MCF 10A (cell line): Measurements from ENCODE around the gene CYFIP2. TPM values are rescaled to one million over a fixed set of nuclear protein-coding genes. Genes with fewer than 3 reads are reported as not detected.
A peak's percentile ranks its signal among the peaks of the same experiment; 100 is the strongest.

ENCODE experiments used
- BruUV-seq: library from RNA; stranded (reverse); fragments of 400-500 nt; replicated peaks from 2 replicates; lab custom pipeline; 2021; lab: Mats Ljungman, UMichigan
- CTCF ChIA-PET: fragments of 300-600 bp; sonication (Branson Sonifier 250); formaldehyde crosslinking; extraction: SDS; loops from one replicate; lab custom pipeline; 2021; ENCODE audit warnings: antibody characterized with exemption, inconsistent platforms; lab: Yijun Ruan, JAX
- POLR2A ChIA-PET: fragments of 300-600, 350-650 bp; sonication (Branson Sonifier 250); formaldehyde crosslinking; extraction: SDS; loops from one replicate; lab custom pipeline; 2020; ENCODE audit warnings: antibody characterized with exemption, inconsistent platforms; lab: Yijun Ruan, JAX
- DNase-seq: peaks from one replicate; pipeline ENCODE4 v3.0.0-alpha.2; 2018; ENCODE audit not compliant: unreplicated experiment
- H3K27ac Mint-ChIP-seq: one replicate; pipeline ENCODE4 v1.8.0; 2022; ENCODE audit warnings: mild to moderate bottlenecking, low read depth, mixed read lengths; ENCODE audit not compliant: unreplicated experiment
- H3K27me3 Mint-ChIP-seq: one replicate; pipeline ENCODE4 v1.8.0; 2022; ENCODE audit warnings: mixed read lengths; ENCODE audit not compliant: insufficient read depth, unreplicated experiment
- H3K36me3 Mint-ChIP-seq: one replicate; pipeline ENCODE4 v1.8.0; 2022; ENCODE audit warnings: mild to moderate bottlenecking, moderate library complexity, mixed read lengths; ENCODE audit not compliant: insufficient read depth, unreplicated experiment
- H3K4me1 Mint-ChIP-seq: one replicate; pipeline ENCODE4 v1.8.0; 2022; ENCODE audit warnings: mixed read lengths; ENCODE audit not compliant: insufficient read depth, unreplicated experiment
- H3K4me3 Mint-ChIP-seq: one replicate; pipeline ENCODE4 v1.8.0; 2022; ENCODE audit warnings: mild to moderate bottlenecking, moderate library complexity, mixed read lengths; ENCODE audit not compliant: unreplicated experiment
- H3K9me3 Mint-ChIP-seq: one replicate; pipeline ENCODE4 v1.8.0; 2022; ENCODE audit warnings: mixed read lengths; ENCODE audit not compliant: unreplicated experiment
- intact Hi-C: fragments of 100-400 bp; cut with micrococcal nuclease; formaldehyde crosslinking; loops from 2 replicates; pipeline ENCODE4 v1.14.1; 2022
- total RNA-seq: library from RNA; stranded (reverse); gene quantifications from 2 replicates; pipeline ENCODE4 v1.2.3, GENCODE V29; 2022
- TF ChIP-seq, protein P1 (sequence below): fragments of 200-600 bp; IDR thresholded peaks from one replicate; pipeline ENCODE4 v1.8.0; 2022; ENCODE audit warnings: antibody characterized with exemption, mild to moderate bottlenecking; ENCODE audit not compliant: unreplicated experiment

The CYFIP2 gene
- total RNA-seq, 1 experiment from 2014 or later: 50.8 TPM

DNA sequence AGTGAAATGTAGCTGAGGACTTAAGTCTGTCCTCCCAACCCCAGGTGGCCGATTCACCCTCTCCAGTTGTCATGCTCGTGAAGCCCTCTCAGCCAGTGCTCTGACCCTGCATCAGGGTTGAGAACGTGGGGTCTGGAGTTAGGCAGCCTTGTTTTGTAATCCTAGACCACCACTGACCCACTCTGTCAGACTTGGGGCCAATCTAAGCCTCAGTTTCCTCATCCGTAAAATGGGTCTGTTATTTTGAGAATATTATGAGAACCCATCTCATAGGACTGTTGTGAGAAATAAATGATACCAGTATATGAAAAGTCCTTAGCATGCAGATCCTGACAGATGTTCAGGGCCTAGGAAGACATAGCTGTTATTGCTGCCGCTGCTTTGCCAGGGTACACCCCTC is 37.1 kb downstream of the CYFIP2 start:
- Mint-ChIP-seq H3K27me3 (no peaks in the 10 kb centered on the region), H3K4me3 (no peak overlapping the region), H3K4me1 (no peaks in the 10 kb centered on the region), H3K27ac (no peak overlapping the region), H3K9me3 (no peaks in the 10 kb centered on the region), H3K36me3 (peaks cover 23% of the 10 kb centered on the region)
- TF ChIP-seq, protein P1, sequence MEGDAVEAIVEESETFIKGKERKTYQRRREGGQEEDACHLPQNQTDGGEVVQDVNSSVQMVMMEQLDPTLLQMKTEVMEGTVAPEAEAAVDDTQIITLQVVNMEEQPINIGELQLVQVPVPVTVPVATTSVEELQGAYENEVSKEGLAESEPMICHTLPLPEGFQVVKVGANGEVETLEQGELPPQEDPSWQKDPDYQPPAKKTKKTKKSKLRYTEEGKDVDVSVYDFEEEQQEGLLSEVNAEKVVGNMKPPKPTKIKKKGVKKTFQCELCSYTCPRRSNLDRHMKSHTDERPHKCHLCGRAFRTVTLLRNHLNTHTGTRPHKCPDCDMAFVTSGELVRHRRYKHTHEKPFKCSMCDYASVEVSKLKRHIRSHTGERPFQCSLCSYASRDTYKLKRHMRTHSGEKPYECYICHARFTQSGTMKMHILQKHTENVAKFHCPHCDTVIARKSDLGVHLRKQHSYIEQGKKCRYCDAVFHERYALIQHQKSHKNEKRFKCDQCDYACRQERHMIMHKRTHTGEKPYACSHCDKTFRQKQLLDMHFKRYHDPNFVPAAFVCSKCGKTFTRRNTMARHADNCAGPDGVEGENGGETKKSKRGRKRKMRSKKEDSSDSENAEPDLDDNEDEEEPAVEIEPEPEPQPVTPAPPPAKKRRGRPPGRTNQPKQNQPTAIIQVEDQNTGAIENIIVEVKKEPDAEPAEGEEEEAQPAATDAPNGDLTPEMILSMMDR: no peak
- ChIA-PET POLR2A (interaction anchor here (1.4 kb wide), 1 partner anchor 37 kb away, joined by 3 read pairs; the partner anchor contains the start of gene CYFIP2), CTCF (interaction anchor here (0.5 to 7.9 kb wide), 11 partner anchors 10 to 1337 kb away, joined by 3 to 73 read pairs (median 4); partner anchors contain the start of genes HAVCR1 and LSM11)
- BruUV-seq: no TSS peak
- intact Hi-C loops: no loop called here
- DNase-seq: no peak

DNA sequence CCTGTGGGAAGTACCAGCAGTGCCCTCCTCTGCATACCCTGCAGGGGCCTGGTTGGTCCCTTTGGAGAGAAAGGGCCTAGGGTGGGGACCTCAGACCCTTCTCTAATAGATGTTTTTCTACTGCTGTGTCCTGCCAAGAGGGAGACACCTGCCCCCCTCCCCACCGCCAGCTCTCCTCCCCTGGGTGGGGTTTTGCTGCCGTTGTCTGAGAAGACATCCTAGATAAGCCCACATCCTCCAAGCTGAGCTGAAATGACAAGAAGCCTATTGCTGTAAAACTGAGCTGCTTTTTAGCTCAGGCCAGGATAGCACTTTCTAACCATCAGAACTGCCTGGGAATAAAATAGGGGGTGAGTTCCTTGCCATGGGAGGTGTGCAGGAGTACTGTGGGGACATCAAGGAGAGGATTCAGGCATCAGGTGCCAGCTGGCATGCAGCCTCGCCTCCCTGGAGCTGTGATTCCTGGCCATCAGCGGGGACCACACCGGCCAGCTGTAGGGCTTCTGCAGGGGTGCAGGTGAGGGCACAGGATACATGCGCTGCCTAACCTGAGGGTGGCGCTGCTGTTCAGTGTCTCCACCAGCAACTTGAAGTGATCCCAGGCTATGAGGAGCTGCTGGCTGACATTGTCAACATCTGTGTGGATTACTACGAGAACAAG is 37.9 kb downstream of the CYFIP2 start:
- TF ChIP-seq, protein P1: peak; percentile 7
- no peak for DNase-seq
- H3K36me3 Mint-ChIP-seq: peaks cover 23% of the 10 kb centered on the region
- BruUV-seq: no TSS peak
- H3K4me1 Mint-ChIP-seq: no peaks in the 10 kb centered on the region
- ChIA-PET CTCF (interaction anchor here (0.6 to 7.9 kb wide), 7 partner anchors 13 to 1336 kb away, joined by 3 to 73 read pairs (median 3); no protein-coding TSS in a partner anchor), POLR2A (interaction anchor here (1.4 kb wide), 1 partner anchor 38 kb away, joined by 3 read pairs; the partner anchor contains the start of gene CYFIP2)
- no peaks in the 10 kb centered on the region for H3K9me3 Mint-ChIP-seq
- H3K4me3 Mint-ChIP-seq: no peak overlapping the region
- H3K27me3 Mint-ChIP-seq: no peaks in the 10 kb centered on the region
- intact Hi-C loops: no loop called here
- H3K27ac Mint-ChIP-seq: no peak overlapping the region

DNA sequence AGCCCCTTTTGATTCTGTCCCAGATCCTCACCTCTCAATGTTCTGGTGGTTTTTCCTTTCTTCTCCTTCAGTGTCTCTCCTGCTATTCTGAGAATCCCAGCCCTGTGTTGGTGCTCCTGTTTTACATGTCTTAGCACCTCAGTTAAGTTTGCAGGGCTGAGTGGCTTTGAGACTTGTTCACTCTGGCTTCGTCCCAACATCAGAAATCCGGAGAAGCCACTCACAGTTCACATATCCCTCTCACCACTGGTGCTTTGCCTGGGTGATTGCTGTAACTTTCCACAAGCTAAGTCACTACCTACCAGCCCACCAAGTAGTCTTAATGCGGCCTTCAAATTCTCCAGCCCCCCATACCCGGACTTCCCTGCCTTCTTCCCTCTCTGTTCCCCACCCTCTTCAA is 40.2 kb downstream of the CYFIP2 start:
- Mint-ChIP-seq H3K4me1 (no peaks in the 10 kb centered on the region), H3K36me3 (peaks cover 27% of the 10 kb centered on the region), H3K27ac (no peak overlapping the region), H3K4me3 (no peak overlapping the region), H3K9me3 (no peaks in the 10 kb centered on the region), H3K27me3 (no peaks in the 10 kb centered on the region)
- ChIA-PET CTCF (interaction anchor here (1.1 to 6.4 kb wide), 4 partner anchors 9 to 158 kb away, joined by 3 to 101 read pairs (median 18); no protein-coding TSS in a partner anchor), POLR2A (no interaction called here)
- no peak for DNase-seq
- BruUV-seq: no TSS peak
- intact Hi-C loops: no loop called here
- TF ChIP-seq, protein P1: no peak

DNA sequence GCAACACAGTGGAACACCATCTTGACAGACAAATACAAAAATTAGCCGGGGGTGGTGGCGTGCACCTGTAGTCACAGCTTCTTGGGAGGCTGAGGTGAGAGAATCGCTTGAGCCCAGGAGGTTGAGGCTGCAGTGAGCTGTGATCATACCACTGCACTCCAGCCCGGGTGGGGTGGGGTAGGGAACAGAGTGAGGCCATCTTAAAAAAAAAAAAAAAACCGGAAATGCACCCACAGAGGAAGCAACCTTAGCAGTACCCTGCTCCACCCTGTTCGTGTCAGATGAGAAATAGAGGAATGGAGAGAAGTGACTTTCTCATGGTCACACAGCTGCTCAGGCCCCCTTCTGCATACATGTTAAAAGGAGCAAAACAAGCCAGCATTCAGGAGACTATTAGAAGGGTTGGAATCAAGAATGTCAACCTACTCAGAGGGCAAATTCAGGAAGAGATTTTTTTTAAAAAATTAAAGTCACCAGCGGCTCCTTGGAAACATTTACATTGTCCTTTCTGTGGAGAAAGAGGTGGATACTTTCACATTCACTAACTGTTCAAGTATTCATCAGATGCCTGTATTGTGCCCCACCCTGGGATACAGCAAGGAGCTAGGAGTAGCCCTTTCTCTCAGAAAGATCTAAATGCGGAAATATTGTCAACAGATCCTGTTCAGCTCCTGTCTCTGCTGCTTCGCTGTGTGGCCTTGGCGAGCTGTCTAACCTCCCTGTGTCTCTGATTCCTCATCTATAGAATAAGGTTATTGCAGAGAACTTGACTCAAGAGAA is 41.0 kb downstream of the CYFIP2 start:
- intact Hi-C loops: no loop called here
- CTCF ChIA-PET: interaction anchor here (0.6 to 6.4 kb wide), 6 partner anchors 8 to 639 kb away, joined by 3 to 101 read pairs (median 6); no protein-coding TSS in a partner anchor
- peaks cover 27% of the 10 kb centered on the region for H3K36me3 Mint-ChIP-seq
- no peaks in the 10 kb centered on the region for H3K4me1 Mint-ChIP-seq
- POLR2A ChIA-PET: interaction anchor here (0.6 kb wide), 1 partner anchor 9 kb away, joined by 3 read pairs; no protein-coding TSS in a partner anchor
- H3K27me3 Mint-ChIP-seq: no peaks in the 10 kb centered on the region
- TF ChIP-seq, protein P1: no peak
- DNase-seq: no peak
- H3K9me3 Mint-ChIP-seq: no peaks in the 10 kb centered on the region
- H3K4me3 Mint-ChIP-seq: no peak overlapping the region
- no TSS peak for BruUV-seq
- no peak overlapping the region for H3K27ac Mint-ChIP-seq
